GM12865 (cell line): Measurements from ENCODE around the gene VGLL4.

Experiments
- DNase-seq: peaks from one replicate; pipeline ENCODE4 v3.0.0; 2010; ENCODE audit warnings: low read depth
- H3K4me3 ChIP-seq: 2 replicates; pipeline ENCODE4 v1.5.1; 2011; ENCODE audit warnings: mild to moderate bottlenecking, low read depth, low read length, control low read depth
- TF ChIP-seq, protein P1 (sequence below): IDR thresholded peaks from 2 replicates; pipeline ENCODE4 v1.5.1; 2011; ENCODE audit warnings: low read length, control low read depth, low read depth, inconsistent platforms; ENCODE audit not compliant: insufficient read depth; ENCODE audit errors: missing control alignments

The VGLL4 gene

DNA sequence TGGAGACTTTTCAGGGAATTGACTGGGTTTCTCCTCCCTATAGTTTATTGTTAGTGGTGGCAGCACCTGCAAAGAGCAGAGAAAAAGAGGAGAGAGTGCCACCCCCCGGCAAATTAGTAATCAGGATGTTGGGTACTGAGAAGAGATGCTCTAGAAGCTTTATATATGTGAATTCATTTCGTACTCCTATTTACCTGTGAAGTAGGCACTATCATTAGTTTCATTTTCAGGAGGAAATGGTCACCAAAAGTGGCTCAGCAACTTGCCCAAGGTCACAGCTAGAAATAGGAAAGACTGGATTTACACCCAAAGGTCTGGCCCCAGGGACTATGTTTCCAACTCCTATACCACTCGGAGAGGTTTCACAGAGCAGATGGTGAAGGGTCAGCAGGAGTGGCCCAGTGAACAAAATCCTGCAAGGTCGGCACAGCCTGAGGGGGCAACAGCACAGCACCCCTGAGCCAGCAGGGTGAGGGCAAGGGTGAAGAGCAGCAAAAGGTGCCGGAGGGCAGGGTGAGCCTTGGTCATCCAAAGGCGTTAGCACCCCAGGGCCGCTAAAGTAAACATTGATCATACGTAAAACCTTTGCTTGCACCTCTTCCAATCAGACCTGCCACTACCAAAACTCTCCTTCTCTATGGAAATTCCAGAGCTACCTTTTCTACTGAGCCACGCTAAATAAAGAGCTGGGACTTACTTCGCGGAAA is 23.6 kb downstream of the VGLL4 start:
- no peak overlapping the region for H3K4me3 ChIP-seq
- TF ChIP-seq, protein P1, sequence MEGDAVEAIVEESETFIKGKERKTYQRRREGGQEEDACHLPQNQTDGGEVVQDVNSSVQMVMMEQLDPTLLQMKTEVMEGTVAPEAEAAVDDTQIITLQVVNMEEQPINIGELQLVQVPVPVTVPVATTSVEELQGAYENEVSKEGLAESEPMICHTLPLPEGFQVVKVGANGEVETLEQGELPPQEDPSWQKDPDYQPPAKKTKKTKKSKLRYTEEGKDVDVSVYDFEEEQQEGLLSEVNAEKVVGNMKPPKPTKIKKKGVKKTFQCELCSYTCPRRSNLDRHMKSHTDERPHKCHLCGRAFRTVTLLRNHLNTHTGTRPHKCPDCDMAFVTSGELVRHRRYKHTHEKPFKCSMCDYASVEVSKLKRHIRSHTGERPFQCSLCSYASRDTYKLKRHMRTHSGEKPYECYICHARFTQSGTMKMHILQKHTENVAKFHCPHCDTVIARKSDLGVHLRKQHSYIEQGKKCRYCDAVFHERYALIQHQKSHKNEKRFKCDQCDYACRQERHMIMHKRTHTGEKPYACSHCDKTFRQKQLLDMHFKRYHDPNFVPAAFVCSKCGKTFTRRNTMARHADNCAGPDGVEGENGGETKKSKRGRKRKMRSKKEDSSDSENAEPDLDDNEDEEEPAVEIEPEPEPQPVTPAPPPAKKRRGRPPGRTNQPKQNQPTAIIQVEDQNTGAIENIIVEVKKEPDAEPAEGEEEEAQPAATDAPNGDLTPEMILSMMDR = no peak
- peak; percentile 22 for DNase-seq

DNA sequence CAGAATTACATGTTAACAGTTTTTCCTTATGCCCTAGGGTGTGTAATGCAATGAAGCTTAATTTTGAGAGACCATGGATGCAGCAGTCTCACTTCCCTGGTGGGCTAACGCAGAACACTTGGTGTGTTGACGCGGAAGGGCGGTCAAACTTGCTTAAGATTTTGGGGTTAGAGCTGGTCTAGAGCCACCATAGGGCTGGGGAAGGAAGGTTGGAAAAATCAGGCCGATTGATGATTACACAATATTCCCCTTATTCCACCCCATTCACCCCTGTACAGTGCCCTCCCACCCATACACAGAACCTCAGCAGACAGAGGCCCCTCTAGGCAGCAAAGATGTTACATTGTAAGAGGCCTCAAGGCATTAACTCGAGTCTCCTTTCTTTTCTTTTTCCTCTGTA is 24.3 kb downstream of the VGLL4 start:
- DNase-seq = no peak
- TF ChIP-seq, protein P1 = no peak
- no peak overlapping the region for H3K4me3 ChIP-seq

DNA sequence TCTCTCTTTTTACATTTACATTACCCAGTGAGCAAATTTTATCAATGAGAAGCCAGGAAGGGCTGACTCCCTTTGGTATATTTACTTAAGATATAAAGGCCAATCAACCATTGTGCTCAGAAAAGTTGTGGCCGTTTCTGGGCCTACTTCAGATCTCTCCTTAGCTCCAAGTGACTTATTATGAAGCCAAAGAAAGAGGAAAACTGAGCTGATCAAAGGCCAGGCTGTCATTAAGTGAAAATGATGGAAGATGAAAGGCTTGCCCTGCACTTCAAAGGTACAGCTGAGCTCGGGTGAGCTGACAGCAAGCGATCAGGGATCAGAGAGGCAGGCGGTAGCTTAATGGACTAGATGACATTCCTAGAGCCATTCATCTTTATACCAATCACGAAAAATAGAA is 24.8 kb downstream of the VGLL4 start:
- no peak for DNase-seq
- H3K4me3 ChIP-seq = no peak overlapping the region
- TF ChIP-seq, protein P1 = no peak

DNA sequence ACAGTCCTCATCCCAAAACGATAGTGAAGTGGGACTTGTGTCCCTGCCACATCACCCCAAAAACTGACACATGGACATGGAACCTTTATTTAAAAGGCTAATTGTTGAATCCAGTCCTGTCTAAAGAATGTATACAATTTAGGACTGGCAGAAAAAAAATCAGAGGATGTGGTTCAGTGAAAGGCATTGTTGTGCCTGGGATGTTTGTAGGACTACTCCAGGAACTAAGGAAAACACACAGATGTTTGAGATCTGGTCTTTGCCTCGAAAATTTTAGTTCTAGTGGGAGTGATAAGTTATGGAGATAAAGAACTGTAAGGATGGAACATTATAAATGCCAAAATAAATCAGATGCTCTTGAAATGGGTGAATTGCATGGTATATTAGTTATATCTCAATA is 27.2 kb downstream of the VGLL4 start:
- no peak for DNase-seq
- TF ChIP-seq, protein P1 = no peak
- H3K4me3 ChIP-seq = no peak overlapping the region

DNA sequence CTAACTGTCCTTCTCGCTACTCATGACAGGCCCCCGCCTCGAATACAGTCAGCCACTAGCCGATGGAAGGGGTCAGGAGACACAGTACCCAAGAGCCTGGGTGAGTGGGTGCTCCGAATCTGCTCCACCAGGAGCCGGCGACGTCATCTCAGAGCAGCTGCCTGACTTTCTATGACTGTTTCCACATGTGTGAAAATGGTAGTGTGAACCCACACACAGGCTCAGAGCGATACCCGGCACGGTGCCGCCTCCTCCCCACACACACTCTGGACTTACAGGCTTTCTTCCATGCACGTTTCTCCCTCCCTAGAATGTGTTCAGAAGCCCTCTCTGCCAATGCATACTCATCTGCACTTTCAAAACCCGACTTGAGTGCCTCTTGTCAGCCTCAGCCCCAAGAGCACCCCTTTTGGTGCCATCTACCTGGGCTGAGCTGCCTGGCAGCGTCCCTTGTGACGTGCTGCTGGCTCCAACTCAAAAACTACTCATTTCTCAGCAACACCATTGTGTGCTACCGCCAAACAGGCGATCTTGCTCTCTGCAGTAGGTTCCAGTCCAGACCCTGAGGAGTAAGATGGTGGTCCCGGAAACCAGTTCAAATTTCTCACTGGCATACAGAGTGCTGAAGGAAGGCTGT is 29.7 kb downstream of the VGLL4 start:
- H3K4me3 ChIP-seq = no peak overlapping the region
- TF ChIP-seq, protein P1 = no peak
- no peak for DNase-seq

DNA sequence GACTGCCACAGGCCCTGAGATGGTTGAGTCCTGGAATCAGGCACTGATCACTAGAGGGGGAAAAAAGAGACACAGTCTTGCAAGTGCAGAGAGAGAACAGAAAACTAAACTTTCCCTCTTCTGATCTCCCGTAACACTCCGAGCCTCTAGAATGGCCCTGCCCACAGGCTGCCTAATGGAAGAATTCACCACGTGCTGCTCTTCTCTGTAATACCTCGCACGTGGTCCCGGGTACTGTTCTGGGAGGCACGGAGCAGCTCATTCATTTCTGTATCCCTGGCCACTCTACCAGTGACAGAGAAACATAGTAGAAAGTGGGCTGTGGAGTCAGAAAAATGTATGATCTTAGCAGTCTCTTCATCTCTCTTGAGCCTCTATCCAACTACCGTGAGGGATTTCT is 30.4 kb downstream of the VGLL4 start:
- no peak overlapping the region for H3K4me3 ChIP-seq

More for the DNA sequence above, 30.4 kb downstream of the VGLL4 start:
- TF ChIP-seq, protein P1 = no peak
- no peak for DNase-seq
